HK-2 (cell line): ENCODE data around the gene STK31.
"Not testable (repeated sequence)": the region's sequence is repeated elsewhere in the genome, so short reads cannot be mapped to it uniquely, and the experiment has no call there.

Source experiments
- DNase-seq: peaks from one replicate; pipeline ENCODE4 v3.0.0-alpha.2; 2018; ENCODE audit not compliant: unreplicated experiment

Gene STK31

GRCh38 chr7:23713285-23714149 lies 3.5 kb downstream of the STK31 start:
- DNase-seq, result peak; percentile 28

DNA sequence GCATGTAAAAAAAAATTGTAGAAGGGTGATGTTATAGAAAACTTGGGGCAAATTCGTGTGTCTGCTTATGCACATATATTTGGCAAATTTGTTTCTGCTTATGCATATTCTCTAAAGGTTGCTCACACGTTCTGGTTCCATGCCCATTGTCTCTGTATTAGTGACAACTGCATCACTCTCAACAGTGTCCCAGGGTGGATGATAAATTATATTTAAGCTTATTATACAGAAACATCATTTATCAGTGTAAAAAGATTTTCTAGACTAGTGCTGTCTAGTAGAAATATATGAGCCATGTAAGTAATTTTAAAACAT lies 4.1 kb downstream of the STK31 start:
- DNase-seq, result no peak

GRCh38 chr7:23714579-23714978 lies 4.6 kb downstream of the STK31 start:
- DNase-seq, result no peak

DNA sequence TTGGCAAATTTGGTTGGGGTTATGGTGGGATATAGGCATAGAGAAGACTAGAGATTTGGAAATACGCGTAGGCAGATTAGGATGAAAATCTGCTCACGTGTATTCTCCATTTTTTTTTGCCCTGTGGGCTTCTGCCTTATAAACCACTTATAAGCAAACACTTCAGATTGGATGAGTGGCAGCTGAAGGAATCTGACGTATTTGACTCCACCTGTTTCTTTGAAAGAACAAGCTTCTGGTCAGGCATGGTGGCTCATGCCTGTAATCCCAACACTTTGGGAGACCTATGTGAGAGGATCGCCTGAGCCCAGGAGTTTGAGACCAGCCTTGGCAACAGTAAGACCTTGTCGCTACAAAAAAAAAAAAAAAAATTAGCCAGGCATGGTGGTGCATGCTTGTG lies 5.1 kb downstream of the STK31 start:
- DNase-seq, result no peak

DNA sequence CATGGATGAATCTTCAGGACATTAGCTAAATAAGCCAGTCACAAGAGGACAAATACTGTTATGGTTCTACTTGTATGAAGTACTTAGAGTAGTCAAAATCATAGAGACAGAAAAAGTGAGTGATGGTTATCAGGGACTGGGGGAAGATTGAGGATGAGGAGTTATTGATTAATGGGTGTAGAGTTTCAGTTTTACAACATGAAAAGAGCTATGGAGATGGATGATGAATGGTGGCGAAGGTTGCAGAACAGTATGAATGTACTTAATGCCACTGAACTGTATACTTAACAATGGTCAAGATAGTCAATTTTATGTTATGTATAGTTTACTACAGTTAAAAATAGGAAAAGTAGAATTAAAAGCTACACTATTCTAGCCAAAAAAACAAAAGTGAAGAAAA lies 7.8 kb downstream of the STK31 start:
- DNase-seq, result no peak

- DNase-seq, result no peak
Measured at GRCh38 chr7:23721456-23721855, 11.4 kb downstream of the STK31 start.

DNA sequence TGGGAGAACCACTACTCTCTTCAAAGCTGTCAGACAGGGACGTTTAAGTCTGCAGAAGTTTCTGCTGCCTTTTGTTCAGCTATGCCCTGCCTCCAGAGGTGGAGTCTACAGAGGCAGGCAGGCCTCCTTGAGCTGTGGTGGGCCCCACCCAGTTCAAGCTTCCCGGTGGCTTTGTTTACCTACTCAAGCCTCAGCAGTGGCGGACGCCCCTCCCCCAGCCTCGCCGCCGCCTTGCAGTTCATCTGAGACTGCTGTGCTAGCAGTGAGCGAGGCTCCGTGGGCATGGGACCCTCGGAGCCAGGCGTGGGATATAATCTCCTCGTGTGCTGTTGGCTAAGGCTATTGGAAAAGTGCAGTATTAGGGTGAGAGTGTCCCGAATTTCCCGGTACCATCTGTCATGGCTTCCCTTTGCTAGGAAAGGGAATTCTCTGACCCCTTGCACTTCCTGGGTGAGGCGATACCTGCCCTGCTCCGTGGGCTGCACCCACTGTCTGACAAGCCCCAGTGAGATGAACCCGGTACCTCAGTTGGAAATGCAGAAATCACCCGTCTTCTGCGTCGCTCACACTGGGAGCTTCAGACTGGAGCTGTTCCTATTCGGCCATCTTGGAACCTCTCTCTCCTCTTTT lies 12.7 kb downstream of the STK31 start:
- DNase-seq, result not testable (repeated sequence)

- not testable (repeated sequence) for DNase-seq
Measured at GRCh38 chr7:23724113-23724512, 14.1 kb downstream of the STK31 start.

- no peak for DNase-seq
Measured at GRCh38 chr7:23742051-23742450, 32.0 kb downstream of the STK31 start.

DNA sequence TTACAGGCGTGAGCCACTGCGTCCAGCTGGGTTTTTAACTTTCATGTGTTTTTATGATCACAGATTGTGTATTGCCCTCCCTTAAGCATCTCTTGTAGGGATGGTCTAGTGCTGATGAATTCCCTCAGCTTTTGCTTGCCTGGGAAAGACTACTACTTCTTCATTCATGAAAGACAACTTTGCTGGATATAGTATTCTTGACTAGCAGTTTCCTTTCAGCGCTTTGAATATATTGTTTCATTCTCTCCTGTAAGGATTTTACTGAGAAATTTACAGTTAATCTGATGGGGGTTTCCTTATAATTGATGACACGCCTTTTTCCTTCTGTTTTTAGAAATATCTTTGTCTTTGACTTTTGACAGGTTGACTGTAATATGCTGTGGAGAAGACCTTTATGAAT lies 33.2 kb downstream of the STK31 start:
- DNase-seq, result no peak

GRCh38 chr7:23746629-23747028 lies 36.6 kb downstream of the STK31 start:
- DNase-seq, result no peak

DNA sequence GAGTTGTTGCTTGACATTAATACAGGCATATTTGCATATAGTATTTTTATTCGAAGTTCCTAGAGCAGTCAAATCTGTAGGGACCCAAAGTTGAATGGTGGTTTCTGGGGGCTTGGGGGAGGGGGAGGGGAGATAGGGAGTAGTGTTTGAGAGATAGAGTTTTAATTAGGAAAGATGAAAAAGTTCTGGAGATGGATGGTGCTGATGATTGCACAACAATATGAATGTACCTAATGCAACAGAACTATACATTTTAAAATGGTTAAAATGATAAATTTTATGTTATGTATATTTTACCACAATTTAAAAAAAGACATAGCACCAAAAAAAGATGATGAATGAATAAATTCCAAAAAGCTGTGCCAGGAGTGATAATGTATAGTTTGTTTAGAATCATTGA lies 41.8 kb downstream of the STK31 start:
- no peak for DNase-seq

DNA sequence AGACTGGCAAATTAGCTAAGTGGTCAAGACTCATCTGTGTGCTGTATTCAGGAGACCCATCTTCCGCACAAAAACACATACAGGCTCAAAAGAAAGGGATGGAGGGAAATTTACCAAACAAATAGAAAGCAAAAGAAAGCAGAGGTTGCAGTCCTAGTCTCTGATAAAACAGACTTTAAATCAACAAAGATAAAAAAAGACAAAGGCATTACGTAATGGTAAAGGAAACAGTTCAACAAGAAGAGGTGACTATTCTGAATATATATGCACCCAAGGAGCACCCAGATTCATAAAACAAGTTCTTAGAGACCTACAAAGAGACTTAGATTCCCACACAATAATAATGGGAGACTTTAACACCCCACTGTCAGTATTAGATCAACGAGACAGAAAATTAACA lies 48.8 kb downstream of the STK31 start:
- not testable (repeated sequence) for DNase-seq

DNA sequence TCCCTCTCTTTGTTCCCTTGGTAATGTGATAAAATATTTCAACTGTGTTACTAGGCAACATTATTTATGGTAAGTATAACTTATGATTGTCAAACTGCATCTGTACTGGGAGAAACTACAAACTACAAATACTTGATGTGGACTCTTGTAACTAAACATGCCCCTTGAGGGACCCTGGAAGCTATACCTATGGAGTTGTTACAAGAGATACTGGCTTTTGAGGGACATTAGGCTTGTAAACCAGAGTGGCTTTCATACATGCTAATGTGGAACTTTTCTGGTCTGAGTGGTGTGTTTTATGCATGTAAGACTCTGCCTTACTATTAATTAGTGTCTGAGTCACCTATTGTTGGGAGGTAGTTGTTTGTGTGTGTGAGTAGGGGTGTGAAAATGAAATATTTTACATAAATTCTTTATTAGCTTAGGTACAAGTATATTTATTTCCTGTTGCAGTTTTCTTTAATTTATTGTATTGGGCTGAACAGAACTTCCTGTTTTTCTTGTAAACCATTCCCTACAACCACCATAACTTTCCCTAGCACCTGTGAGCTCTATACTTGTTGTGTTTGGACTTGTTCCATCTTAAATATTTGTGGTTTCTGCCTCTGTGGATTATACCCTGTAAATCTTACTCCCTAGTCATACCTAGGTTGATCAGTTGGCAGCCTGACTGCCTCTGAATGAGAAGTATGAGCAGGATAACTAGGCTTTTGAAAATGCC lies 49.8 kb downstream of the STK31 start:
- DNase-seq, result peak; percentile 23

- no peak for DNase-seq
Measured at GRCh38 chr7:23765943-23766342, 55.9 kb downstream of the STK31 start.

GRCh38 chr7:23767514-23767913 lies 57.5 kb downstream of the STK31 start:
- no peak for DNase-seq

- DNase-seq, result no peak
Measured at GRCh38 chr7:23768022-23768421, 58.0 kb downstream of the STK31 start.

GRCh38 chr7:23779185-23779800 lies 69.3 kb downstream of the STK31 start:
- not testable (repeated sequence) for DNase-seq

GRCh38 chr7:23783115-23783514 lies 73.1 kb downstream of the STK31 start:
- DNase-seq, result no peak

DNA sequence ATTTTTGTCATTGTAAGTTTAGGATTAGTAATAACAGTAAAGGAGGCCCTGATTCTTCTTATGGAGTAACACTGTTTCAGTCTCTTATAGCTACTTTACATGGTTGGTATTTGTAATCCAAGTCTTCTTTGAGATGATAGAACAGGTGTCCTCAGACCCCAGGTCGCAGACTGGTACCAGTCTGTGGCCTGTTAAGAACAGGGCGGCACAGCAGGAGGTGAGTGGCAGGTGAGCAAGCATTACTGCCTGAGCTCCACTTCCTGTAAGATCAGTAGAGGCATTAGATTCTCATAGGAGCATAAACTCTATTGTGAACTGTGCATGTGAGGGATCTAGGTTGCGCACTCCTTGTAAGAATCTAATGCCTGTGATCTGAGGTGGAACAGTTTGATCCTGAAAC lies 77.3 kb downstream of the STK31 start:
- DNase-seq, result no peak

GRCh38 chr7:23788843-23789242 lies 78.8 kb downstream of the STK31 start:
- DNase-seq, result no peak

GRCh38 chr7:23791721-23792120 lies 81.7 kb downstream of the STK31 start:
- no peak for DNase-seq
